ENCODE measurements around the gene POLR1H.

The POLR1H gene

DNA sequence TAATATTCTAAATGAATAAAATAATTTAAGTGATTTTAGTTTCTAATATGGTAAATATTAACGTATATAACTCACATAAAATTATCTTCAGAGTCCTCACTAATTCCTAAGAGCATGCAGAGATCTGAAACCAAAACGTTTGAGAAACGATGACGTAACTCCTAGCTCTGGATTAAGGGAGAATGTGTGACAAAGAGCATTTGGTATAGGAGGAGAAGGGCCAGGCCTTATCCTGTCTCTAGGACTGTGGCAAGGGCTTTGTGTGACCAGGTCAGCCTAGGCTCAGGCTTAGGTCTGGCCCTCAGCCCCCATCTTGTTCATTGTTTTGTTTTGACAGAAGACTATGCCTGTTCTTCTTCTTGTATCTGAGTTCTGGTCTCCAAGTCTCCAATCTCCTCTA lies 19.2 kb upstream of the POLR1H start:
- CTCF ChIA-PET = no interaction called here

GRCh38 chr6:30042476-30042875 lies 18.6 kb upstream of the POLR1H start:
- no peak for TF ChIP-seq CTCF (IDR thresholded peaks at IDR 0.05; ENCODE audit: control extremely low read depth, extremely low read depth, low read depth, missing control alignments)
- peak; percentile 35 for DNase-seq (ENCODE audit: extremely low spot score)
- CTCF ChIA-PET = interaction anchor here (0.8 kb wide), 1 partner anchor 10 kb away, joined by 3 read pairs; no protein-coding TSS in a partner anchor
- POLR2A ChIA-PET = no interaction called here

More for the DNA sequence above, 19.2 kb upstream of the POLR1H start:
- TF ChIP-seq CTCF (IDR thresholded peaks at IDR 0.05; ENCODE audit: control extremely low read depth, extremely low read depth, low read depth, missing control alignments) = no peak
- POLR2A ChIA-PET = no interaction called here
- DNase-seq (ENCODE audit: extremely low spot score) = no peak

DNA sequence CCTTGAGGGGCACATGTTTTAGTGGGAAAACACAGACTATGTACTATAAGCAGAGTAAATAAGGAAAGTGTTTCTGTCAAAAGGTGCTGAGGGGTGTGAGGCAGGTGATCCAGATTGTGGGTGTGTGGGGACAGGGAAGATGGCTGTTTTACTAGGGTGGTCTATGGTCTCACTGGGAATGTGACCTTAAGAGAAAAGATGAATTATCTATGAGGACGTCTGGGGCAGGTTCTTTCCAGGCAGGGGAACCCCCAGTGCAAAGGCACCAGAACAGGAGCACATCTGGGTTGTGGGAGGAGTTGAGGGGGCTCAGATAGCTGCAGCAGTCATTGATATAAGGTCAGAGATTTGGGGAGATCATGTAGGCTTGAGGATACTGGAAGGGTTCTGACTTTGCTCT lies 18.2 kb upstream of the POLR1H start:
- POLR2A ChIA-PET = no interaction called here
- TF ChIP-seq CTCF (IDR thresholded peaks at IDR 0.05; ENCODE audit: control extremely low read depth, extremely low read depth, low read depth, missing control alignments) = no peak
- DNase-seq (ENCODE audit: extremely low spot score) = peak; percentile 39
- CTCF ChIA-PET = interaction anchor here (0.8 kb wide), 1 partner anchor 9 kb away, joined by 3 read pairs; no protein-coding TSS in a partner anchor

- ChIA-PET CTCF (interaction anchor here (0.7 kb wide), 1 partner anchor 30 kb away, joined by 3 read pairs; no protein-coding TSS in a partner anchor), POLR2A (no interaction called here)
- no peak for DNase-seq (ENCODE audit: extremely low spot score)
- TF ChIP-seq CTCF (IDR thresholded peaks at IDR 0.05; ENCODE audit: control extremely low read depth, extremely low read depth, low read depth, missing control alignments) = no peak
Observed at GRCh38 chr6:30043744-30044143, 17.3 kb upstream of the POLR1H start.

GRCh38 chr6:30044630-30045029 lies 16.4 kb upstream of the POLR1H start:
- TF ChIP-seq CTCF (IDR thresholded peaks at IDR 0.05; ENCODE audit: control extremely low read depth, extremely low read depth, low read depth, missing control alignments) = no peak
- no peak for DNase-seq (ENCODE audit: extremely low spot score)
- CTCF ChIA-PET = interaction anchor here (0.7 kb wide), 1 partner anchor 31 kb away, joined by 3 read pairs; no protein-coding TSS in a partner anchor
- POLR2A ChIA-PET = no interaction called here

- no peak for TF ChIP-seq CTCF (IDR thresholded peaks at IDR 0.05; ENCODE audit: control extremely low read depth, extremely low read depth, low read depth, missing control alignments)
- POLR2A ChIA-PET = no interaction called here
- CTCF ChIA-PET = interaction anchor here (3.0 kb wide), 1 partner anchor 10 kb away, joined by 14 read pairs; no protein-coding TSS in a partner anchor
- DNase-seq (ENCODE audit: extremely low spot score) = no peak
Observed at GRCh38 chr6:30047220-30047619, 13.8 kb upstream of the POLR1H start.
